Measurements from ENCODE around the gene CD163L1.

DNA sequence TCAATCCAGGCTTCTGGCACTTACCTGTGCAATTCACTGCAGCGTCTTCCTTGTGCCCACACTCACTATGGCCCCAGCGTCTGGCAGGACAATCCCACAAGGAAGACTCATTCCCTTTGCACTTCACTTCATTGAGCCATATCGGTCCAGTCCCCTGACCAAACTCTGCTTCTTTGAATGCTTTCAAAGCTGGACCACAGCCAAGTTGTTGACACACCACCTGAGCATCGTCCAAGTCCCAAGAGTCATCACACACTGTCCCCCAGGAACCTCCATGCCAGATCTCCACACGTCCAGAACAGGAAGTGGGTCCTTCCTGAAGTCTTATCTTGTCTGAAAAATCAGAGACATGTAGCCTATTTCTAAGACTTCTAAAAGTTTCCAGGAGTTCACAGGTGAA lies 39.4 kb upstream of the CD163L1 start:
- no peak for TF ChIP-seq CTCF (IDR thresholded peaks at IDR 0.05)
- TF ChIP-seq POLR2A (IDR thresholded peaks at IDR 0.05), result no peak

All from lower leg skin (tissue), 3 donors.